GM19455 (cell line): ENCODE measurements around the gene CALML6.
A peak's percentile ranks its signal among the peaks of the same experiment; 100 is the strongest.

Source experiments
- ATAC-seq: cut with Tn5 transposase; IDR thresholded peaks from one replicate; pipeline ENCODE4 v1.9.1; 2021; ENCODE audit not compliant: unreplicated experiment

CALML6 gene

GRCh38 chr1:1910651-1911331, 4.3 kb upstream of the CALML6 start:
- no peak for ATAC-seq

GRCh38 chr1:1911350-1912041, 3.6 kb upstream of the CALML6 start:
- no peak for ATAC-seq

GRCh38 chr1:1914101-1914970, 724 bp upstream of the CALML6 start:
- ATAC-seq, result no peak

- no peak for ATAC-seq
Measured at GRCh38 chr1:1915911-1916840, 1.1 kb downstream of the CALML6 start.

- no peak for ATAC-seq
Measured at GRCh38 chr1:1916851-1917251, 1.8 kb downstream of the CALML6 start.

GRCh38 chr1:1917304-1917976, 2.4 kb downstream of the CALML6 start:
- ATAC-seq, result no peak

GRCh38 chr1:1917995-1918900, 3.2 kb downstream of the CALML6 start:
- peak; percentile 0 for ATAC-seq

GRCh38 chr1:1918901-1919303, 3.8 kb downstream of the CALML6 start, which contains the start of gene TMEM52:
TMEM52 (minus strand) TSS chr1:1919279; CDS start chr1:1919265, 14 bp downstream.
- ATAC-seq, result peak; percentile 27

- ATAC-seq, result peak; percentile 66
Measured at GRCh38 chr1:1919304-1920056, 4.4 kb downstream of the CALML6 start.

- no peak for ATAC-seq
Measured at GRCh38 chr1:1920057-1920607, 5.1 kb downstream of the CALML6 start.

- ATAC-seq, result no peak
Measured at GRCh38 chr1:1920608-1921458, 5.8 kb downstream of the CALML6 start.

- ATAC-seq, result no peak
Measured at GRCh38 chr1:1921459-1921862, 6.4 kb downstream of the CALML6 start.

GRCh38 chr1:1921901-1922701, 7.0 kb downstream of the CALML6 start:
- no peak for ATAC-seq

GRCh38 chr1:1922702-1922955, 7.6 kb downstream of the CALML6 start:
- ATAC-seq, result no peak

- ATAC-seq, result no peak
Measured at GRCh38 chr1:1922956-1923833, 8.1 kb downstream of the CALML6 start.
